ENCODE results near the gene GPATCH1. TPM values are rescaled to one million over a fixed set of nuclear protein-coding genes. Genes with fewer than 3 reads are reported as not detected.
A peak's percentile ranks its signal among the peaks of the same experiment; 100 is the strongest.

The GPATCH1 gene
- total RNA-seq, 4 donors from 2014 or later, result 9.1 to 11.6 (median 10.0) TPM

DNA sequence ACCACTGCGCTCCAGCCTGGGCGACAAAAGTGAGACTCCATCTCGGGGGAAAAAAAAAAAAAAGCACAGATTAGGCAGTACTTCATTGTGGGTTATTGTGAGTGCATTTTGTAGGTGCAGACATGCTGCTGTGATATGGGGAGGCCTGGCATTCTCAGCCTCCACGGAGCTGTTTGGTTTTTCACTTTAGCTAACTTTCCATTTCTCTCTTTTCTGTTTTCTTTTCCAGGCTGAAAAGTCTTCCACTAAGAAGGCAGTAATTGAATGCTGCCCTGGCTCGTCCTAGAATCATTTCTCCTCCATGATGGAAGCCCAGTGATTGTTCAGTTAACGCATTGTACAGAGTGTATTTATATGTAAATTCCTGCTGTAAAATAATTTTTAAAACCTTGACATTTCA, 48.9 kb downstream of the GPATCH1 start:
- H3K4me1 ChIP-seq, result no peaks in the 10 kb centered on the region
- H3K27me3 ChIP-seq, result peaks cover 5% of the 10 kb centered on the region
- 87 to 92% methylated on average over 6 of the region's 6 CpGs for WGBS, 2 donors
- H3K27ac ChIP-seq, result no peak overlapping the region
- intact Hi-C loops (cut with DNase I), result no loop called here
- no peak for DNase-seq
- H3K36me3 ChIP-seq, result peaks cover 16 to 20% of the 10 kb centered on the region in 2 donors
- no peak overlapping the region for H3K4me3 ChIP-seq (replicated peaks in 1 of 3)
- H3K9me3 ChIP-seq, result no peaks in the 10 kb centered on the region
- TF ChIP-seq, protein P1, sequence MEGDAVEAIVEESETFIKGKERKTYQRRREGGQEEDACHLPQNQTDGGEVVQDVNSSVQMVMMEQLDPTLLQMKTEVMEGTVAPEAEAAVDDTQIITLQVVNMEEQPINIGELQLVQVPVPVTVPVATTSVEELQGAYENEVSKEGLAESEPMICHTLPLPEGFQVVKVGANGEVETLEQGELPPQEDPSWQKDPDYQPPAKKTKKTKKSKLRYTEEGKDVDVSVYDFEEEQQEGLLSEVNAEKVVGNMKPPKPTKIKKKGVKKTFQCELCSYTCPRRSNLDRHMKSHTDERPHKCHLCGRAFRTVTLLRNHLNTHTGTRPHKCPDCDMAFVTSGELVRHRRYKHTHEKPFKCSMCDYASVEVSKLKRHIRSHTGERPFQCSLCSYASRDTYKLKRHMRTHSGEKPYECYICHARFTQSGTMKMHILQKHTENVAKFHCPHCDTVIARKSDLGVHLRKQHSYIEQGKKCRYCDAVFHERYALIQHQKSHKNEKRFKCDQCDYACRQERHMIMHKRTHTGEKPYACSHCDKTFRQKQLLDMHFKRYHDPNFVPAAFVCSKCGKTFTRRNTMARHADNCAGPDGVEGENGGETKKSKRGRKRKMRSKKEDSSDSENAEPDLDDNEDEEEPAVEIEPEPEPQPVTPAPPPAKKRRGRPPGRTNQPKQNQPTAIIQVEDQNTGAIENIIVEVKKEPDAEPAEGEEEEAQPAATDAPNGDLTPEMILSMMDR (IDR thresholded peaks at IDR 0.05), result no peak
- TF ChIP-seq POLR2A (IDR thresholded peaks at IDR 0.05), result no peak

GRCh38 chr19:33130433-33130832, 49.5 kb downstream of the GPATCH1 start:
- TF ChIP-seq, protein P1 (IDR thresholded peaks at IDR 0.05), result no peak
- no peak for TF ChIP-seq POLR2A (IDR thresholded peaks at IDR 0.05)
- DNase-seq, result no peak
- intact Hi-C loops (cut with DNase I), result no loop called here
- Histone ChIP-seq H3K27me3 (peaks cover 5% of the 10 kb centered on the region), H3K36me3 (peaks cover 16 to 20% of the 10 kb centered on the region in 2 donors), H3K4me1 (no peaks in the 10 kb centered on the region), H3K27ac (no peak overlapping the region), H3K9me3 (no peaks in the 10 kb centered on the region), H3K4me3 (replicated peaks in 1 of 3) (no peak overlapping the region)
- WGBS, 2 donors, result 90 to 91% methylated on average over 6 of the region's 6 CpGs

- Histone ChIP-seq H3K36me3 (peaks cover 16 to 20% of the 10 kb centered on the region in 2 donors), H3K9me3 (no peaks in the 10 kb centered on the region), H3K27ac (no peak within 1 kb of the TSS), H3K4me3 (replicated peaks in 1 of 3) (no peak within 1 kb of the TSS), H3K4me1 (no peaks in the 10 kb centered on the region), H3K27me3 (peaks cover 5% of the 10 kb centered on the region)
- TF ChIP-seq, protein P1 (IDR thresholded peaks at IDR 0.05), result no peak
- TF ChIP-seq POLR2A (IDR thresholded peaks at IDR 0.05), result no peak
- intact Hi-C loops (cut with DNase I), result no loop called here
- 76 to 97% methylated on average over 8 to 42 of the region's 43 CpGs for WGBS, 2 donors
- no peak for DNase-seq
Observed at GRCh38 chr19:33132021-33132420, 51.0 kb downstream of the GPATCH1 start, which contains the start of gene WDR88. WDR88 (plus strand) TSS chr19:33132114; CDS start chr19:33132170, 56 bp downstream.

DNA sequence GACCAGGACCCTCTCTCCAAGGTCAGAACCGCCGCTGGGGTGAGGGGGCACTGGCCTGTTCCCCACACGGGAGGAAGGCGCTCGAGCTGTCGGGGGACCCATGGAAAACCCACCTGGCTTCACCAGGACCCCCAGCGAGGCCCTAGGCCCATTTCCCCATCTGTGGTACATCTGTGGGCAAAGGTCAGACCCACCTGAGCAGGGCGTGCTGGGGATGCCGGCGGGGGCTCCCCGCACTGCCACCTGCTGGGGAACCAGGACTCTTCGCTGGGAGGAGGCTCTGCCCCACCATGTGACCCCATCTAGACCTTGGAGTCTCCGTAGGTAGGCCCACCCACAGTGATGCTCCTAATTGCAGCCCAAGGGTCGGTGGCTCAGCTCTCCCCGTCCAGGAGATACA, 51.4 kb downstream of the GPATCH1 start:
- no peak for DNase-seq
- TF ChIP-seq, protein P1 (IDR thresholded peaks at IDR 0.05), result no peak
- TF ChIP-seq POLR2A (IDR thresholded peaks at IDR 0.05), result no peak
- H3K9me3 ChIP-seq, result no peaks in the 10 kb centered on the region
- H3K4me1 ChIP-seq, result no peaks in the 10 kb centered on the region
- intact Hi-C loops (cut with DNase I), result no loop called here
- H3K27ac ChIP-seq, result no peak overlapping the region
- H3K27me3 ChIP-seq, result peaks cover 5% of the 10 kb centered on the region
- H3K4me3 ChIP-seq (replicated peaks in 1 of 3), result no peak overlapping the region
- WGBS, 2 donors, result 88 to 89% methylated on average over 4 to 9 of the region's 15 CpGs
- peaks cover 16 to 20% of the 10 kb centered on the region in 2 donors for H3K36me3 ChIP-seq

GRCh38 chr19:33133438-33134031, 52.6 kb downstream of the GPATCH1 start:
- Histone ChIP-seq H3K27me3 (peaks cover 5% of the 10 kb centered on the region), H3K4me1 (no peaks in the 10 kb centered on the region), H3K4me3 (replicated peaks in 1 of 3) (no peak overlapping the region), H3K36me3 (peaks cover 14% of the 10 kb centered on the region in 2 donors), H3K27ac (no peak overlapping the region), H3K9me3 (no peaks in the 10 kb centered on the region)
- TF ChIP-seq, protein P1 (IDR thresholded peaks at IDR 0.05), result no peak
- no peak for TF ChIP-seq POLR2A (IDR thresholded peaks at IDR 0.05)
- intact Hi-C loops (cut with DNase I), result no loop called here
- peak; percentile 5 to 9 for DNase-seq
- 48 to 56% methylated on average over 4 to 13 of the region's 13 CpGs for whole genome bisulfite sequencing, 2 donors
